A673 (cell line): ENCODE results near the gene CTDSP1.

Experiments
- CTCF ChIP-seq: fragments of 300-800, 200-600 bp; sonication (generic); conservative IDR thresholded peaks from 2 replicates; pipeline ENCODE4 v1.5.1; 2017; ENCODE audit warnings: low read depth, mild to moderate bottlenecking, antibody characterized with exemption, low read length, moderate library complexity, mixed read lengths
- EZH2 ChIP-seq: fragments of 200-600 bp; sonication (generic); IDR thresholded peaks from 2 replicates; pipeline ENCODE4 v1.6.1; 2017; ENCODE audit warnings: borderline replicate concordance, low read depth, mild to moderate bottlenecking, mixed read lengths, antibody characterized with exemption, low read length; ENCODE audit not compliant: poor library complexity, severe bottlenecking

- TF ChIP-seq CTCF (no peak), EZH2 (no peak)
Observed at GRCh38 chr2:218369330-218369729, 30.3 kb upstream of the CTDSP1 start.
